HepG2 (cell line): ENCODE results near the gene GSK3B. TPM values are rescaled to one million over a fixed set of nuclear protein-coding genes. Genes with fewer than 3 reads are reported as not detected.

Source experiments
- ATAC-seq: fragments of 200-7000 bp; cut with Tn5 transposase; 3 replicates; pipeline ENCODE4 v1.9.1; 2020; ENCODE audit warnings: mild to moderate bottlenecking, moderate library complexity
- BruUV-seq: library from RNA; stranded (reverse); fragments of 400-500 nt; replicated peaks from 2 replicates; lab custom pipeline; 2021; lab: Mats Ljungman, UMichigan
- CTCF ChIA-PET: fragments of 300-600 bp; formaldehyde crosslinking; extraction: SDS; loops from one replicate; lab custom pipeline; 2021; ENCODE audit warnings: low total read pairs, inconsistent platforms, low intra/inter-chr PET ratio; lab: Yijun Ruan, JAX
- POLR2A ChIA-PET: fragments of 350-600 bp; sonication (Branson Sonifier 250); formaldehyde crosslinking; loops from one replicate; lab custom pipeline; 2020; ENCODE audit warnings: antibody characterized with exemption, inconsistent platforms; lab: Yijun Ruan, JAX
- DNase-seq: peaks from one replicate; pipeline ENCODE4 v3.0.0-alpha.2; 2015; ENCODE audit warnings: low spot score
- FAIRE-seq: peaks from 3 replicates; lab custom pipeline; 2011; peaks lifted over from hg19 to GRCh38; lab: Jason Lieb, UNC
- H2AFZ ChIP-seq: one replicate; pipeline ENCODE4 v1.6.1; 2011; ENCODE audit warnings: low read length, inconsistent platforms
- H3K27ac ChIP-seq: fragments of 300-600 bp; 3 replicates; pipeline ENCODE4 v1.8.0; 2011; ENCODE audit warnings: mixed run types, mild to moderate bottlenecking, mixed read lengths, low read length, inconsistent platforms; ENCODE audit not compliant: insufficient read depth; ENCODE audit errors: extremely low read length
- H3K27me3 ChIP-seq, 2 experiments: fragments of 200-600 bp in 1 of 2; 2 replicates in 1 of 2; 3 replicates in 1 of 2; pipeline versions ENCODE4 v1.6.0 to v1.8.0; 2011; ENCODE audit warnings: low read length in 2 of 2, mild to moderate bottlenecking in 2 of 2, moderate library complexity in 2 of 2, inconsistent platforms in 1 of 2; ENCODE audit not compliant: insufficient read depth in 2 of 2, control insufficient read depth in 1 of 2
- H3K36me3 ChIP-seq, 2 experiments: fragments of 200-600 bp in 1 of 2; replicated peaks in 1 of 2; 2 replicates in 1 of 2; 3 replicates in 1 of 2; pipeline versions ENCODE4 v1.5.1 to v1.8.0; 2011; ENCODE audit warnings: low read length in 2 of 2, inconsistent platforms in 1 of 2; ENCODE audit not compliant: insufficient read depth in 2 of 2, control insufficient read depth in 1 of 2
- H3K4me1 ChIP-seq: 2 replicates; pipeline ENCODE4 v1.5.1; 2012; ENCODE audit warnings: low read length, inconsistent platforms; ENCODE audit not compliant: insufficient read depth
- H3K4me2 ChIP-seq: 2 replicates; pipeline ENCODE4 v1.6.0; 2011; ENCODE audit warnings: low read depth, low read length, inconsistent platforms
- H3K4me3 ChIP-seq, 3 experiments: fragments of 200-600 bp in 1 of 3; sonication (generic), shearing (Covaris generic) in 1 of 3; replicated peaks in 1 of 3; 2 replicates each; pipeline ENCODE4 v1.5.1; 2011 to 2016; ENCODE audit warnings: low read length in 3 of 3, inconsistent platforms in 2 of 3, low read depth in 2 of 3, mild to moderate bottlenecking in 2 of 3, control low read depth in 1 of 3, mixed read lengths in 1 of 3; ENCODE audit not compliant: insufficient read depth in 1 of 3
- H3K79me2 ChIP-seq: one replicate; pipeline ENCODE4 v1.6.1; 2011; ENCODE audit warnings: low read length, inconsistent platforms; ENCODE audit not compliant: insufficient read depth
- H3K9ac ChIP-seq: 2 replicates; pipeline ENCODE4 v1.6.0; 2011; ENCODE audit warnings: mild to moderate bottlenecking, low read depth, low read length, inconsistent platforms; ENCODE audit not compliant: insufficient read depth
- H3K9me3 ChIP-seq: 2 replicates; pipeline ENCODE4 v1.5.1; 2012; ENCODE audit warnings: mild to moderate bottlenecking, low read length
- H4K20me1 ChIP-seq: 2 replicates; pipeline ENCODE4 v1.6.0; 2011; ENCODE audit warnings: inconsistent platforms, mild to moderate bottlenecking, low read length, moderate library complexity; ENCODE audit not compliant: insufficient read depth
- CBX1 ChIP-seq: IDR thresholded peaks from one replicate; pipeline ENCODE4 v1.6.1; 2016; ENCODE audit warnings: antibody characterized with exemption, low read depth
- DMAP1 ChIP-seq: IDR thresholded peaks from 2 replicates; pipeline ENCODE4 v1.6.1; 2016
- ELF1 ChIP-seq: sonication (generic); formaldehyde crosslinking; IDR thresholded peaks from 2 replicates; pipeline ENCODE4 v1.4.0; 2020; ENCODE audit warnings: missing genetic modification reagents
- FOSL1 ChIP-seq: sonication (generic); formaldehyde crosslinking; IDR thresholded peaks from 2 replicates; pipeline ENCODE4 v1.9.0; 2021; ENCODE audit warnings: missing genetic modification reagents, borderline replicate concordance
- GZF1 ChIP-seq: sonication (generic); formaldehyde crosslinking; IDR thresholded peaks from 2 replicates; pipeline ENCODE4 v1.5.1; 2020; ENCODE audit warnings: mild to moderate bottlenecking, missing genetic modification reagents
- IKZF1 ChIP-seq: fragments of 450-650 bp; IDR thresholded peaks from 2 replicates; pipeline ENCODE4 v1.7.1; 2016
- JUND ChIP-seq: sonication (generic); formaldehyde crosslinking; IDR thresholded peaks from 2 replicates; pipeline ENCODE4 v1.8.0; 2022; ENCODE audit warnings: mild to moderate bottlenecking, missing genetic modification reagents
- PHF20 ChIP-seq: sonication (generic); formaldehyde crosslinking; IDR thresholded peaks from 2 replicates; pipeline ENCODE4 v1.5.0; 2020; ENCODE audit warnings: mild to moderate bottlenecking, missing genetic modification reagents
- PITX1 ChIP-seq: sonication (generic); formaldehyde crosslinking; IDR thresholded peaks from 2 replicates; pipeline ENCODE4 v1.5.1; 2020; ENCODE audit warnings: mild to moderate bottlenecking, missing genetic modification reagents
- RARA ChIP-seq: IDR thresholded peaks from 2 replicates; pipeline ENCODE4 v1.6.1; 2016; ENCODE audit warnings: missing genetic modification reagents, missing compliant biosample characterization
- SIN3B ChIP-seq: fragments of 150-350 bp; IDR thresholded peaks from 2 replicates; pipeline ENCODE4 v1.6.1; 2014; ENCODE audit warnings: low read length
- SKI ChIP-seq: fragments of 450-650 bp; IDR thresholded peaks from one replicate; pipeline ENCODE4 v1.6.1; 2018; ENCODE audit warnings: mild to moderate bottlenecking; ENCODE audit not compliant: partially characterized antibody
- SMARCC2 ChIP-seq: fragments of 450-650 bp; IDR thresholded peaks from 2 replicates; pipeline ENCODE4 v1.6.1; 2017; ENCODE audit warnings: antibody characterized with exemption, mild to moderate bottlenecking
- SNAPC4 ChIP-seq: sonication (generic); formaldehyde crosslinking; IDR thresholded peaks from 2 replicates; pipeline ENCODE4 v1.4.0; 2020; ENCODE audit warnings: mild to moderate bottlenecking, missing genetic modification reagents
- ZBTB38 ChIP-seq: sonication (generic); formaldehyde crosslinking; IDR thresholded peaks from 2 replicates; pipeline ENCODE4 v1.5.1; 2020; ENCODE audit warnings: mild to moderate bottlenecking, missing genetic modification reagents
- ZNF589 ChIP-seq: sonication (generic); formaldehyde crosslinking; conservative IDR thresholded peaks from 2 replicates; pipeline ENCODE4 v1.8.0; 2022; ENCODE audit warnings: mild to moderate bottlenecking, moderate library complexity, missing genetic modification reagents
- WGBS: methylation state at CpG from one replicate; pipeline ENCODE4 v1.1.6; 2017; ENCODE audit warnings: low lambda C conversion rate; 5-methylcytosine and 5-hydroxymethylcytosine counted together
- in situ Hi-C: cut with HindIII; loops from 2 replicates; pipeline ENCODE4 v1.10.0; 2017; ENCODE audit warnings: low pct_unique_long_range_greater_than_20kb; ENCODE audit not compliant: extremely low pct_ligation_motif_present
- intact Hi-C: fragments of 100-400 bp; cut with micrococcal nuclease; formaldehyde crosslinking; loops from one replicate; pipeline ENCODE4 v1.10.0; 2022; ENCODE audit not compliant: unreplicated experiment
- polyA plus RNA-seq, 8 experiments: library from polyadenylated mRNA; depleted of rRNA in 3 of 8; stranded (reverse) in 7 of 8; unstranded in 1 of 8; fragments of >200 nt; fragmentation: Illumina TruSeq in 4 of 8; extraction: Trizol in 4 of 8; gene quantifications; 2 replicates each; pipeline versions ENCODE4 v1.2.1 to v1.2.3, GENCODE V29; 2011 to 2016; ENCODE audit warnings: low read depth in 4 of 8, missing spikeins in 1 of 8, mixed read lengths in 1 of 8; ENCODE audit not compliant: insufficient read depth in 1 of 8
- total RNA-seq, 5 experiments: library from RNA; depleted of rRNA; stranded (reverse); fragments of >200 nt; fragmentation: Illumina TruSeq; extraction: Trizol; gene quantifications; 2 replicates each; pipeline ENCODE4 v1.2.3, GENCODE V29; 2016; ENCODE audit warnings: low read depth in 1 of 5
- TF ChIP-seq, protein P1 (sequence below): sonication (generic); formaldehyde crosslinking; IDR thresholded peaks from 2 replicates; pipeline ENCODE4 v1.4.0; 2020; ENCODE audit warnings: mild to moderate bottlenecking, missing genetic modification reagents

GSK3B gene
- total and polyA plus RNA-seq, 2 of the 13 experiments (the other 11 are each of a cell fraction or from before 2014, with no cell fraction given): 22.3 to 30.1 TPM

GRCh38 chr3:119834754-119835370 is 259.4 kb downstream of the GSK3B start (continued):
- TF ChIP-seq, protein P1, sequence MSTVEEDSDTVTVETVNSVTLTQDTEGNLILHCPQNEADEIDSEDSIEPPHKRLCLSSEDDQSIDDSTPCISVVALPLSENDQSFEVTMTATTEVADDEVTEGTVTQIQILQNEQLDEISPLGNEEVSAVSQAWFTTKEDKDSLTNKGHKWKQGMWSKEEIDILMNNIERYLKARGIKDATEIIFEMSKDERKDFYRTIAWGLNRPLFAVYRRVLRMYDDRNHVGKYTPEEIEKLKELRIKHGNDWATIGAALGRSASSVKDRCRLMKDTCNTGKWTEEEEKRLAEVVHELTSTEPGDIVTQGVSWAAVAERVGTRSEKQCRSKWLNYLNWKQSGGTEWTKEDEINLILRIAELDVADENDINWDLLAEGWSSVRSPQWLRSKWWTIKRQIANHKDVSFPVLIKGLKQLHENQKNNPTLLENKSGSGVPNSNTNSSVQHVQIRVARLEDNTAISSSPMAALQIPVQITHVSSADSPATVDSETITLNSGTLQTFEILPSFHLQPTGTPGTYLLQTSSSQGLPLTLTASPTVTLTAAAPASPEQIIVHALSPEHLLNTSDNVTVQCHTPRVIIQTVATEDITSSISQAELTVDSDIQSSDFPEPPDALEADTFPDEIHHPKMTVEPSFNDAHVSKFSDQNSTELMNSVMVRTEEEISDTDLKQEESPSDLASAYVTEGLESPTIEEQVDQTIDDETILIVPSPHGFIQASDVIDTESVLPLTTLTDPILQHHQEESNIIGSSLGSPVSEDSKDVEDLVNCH: no peak
- no peak for TF ChIP-seq SIN3B
- TF ChIP-seq SNAPC4: no peak
- TF ChIP-seq, all 625 proteins: peak for 0

GRCh38 chr3:119831941-119832371 is 262.3 kb downstream of the GSK3B start:
- in situ Hi-C loops: no loop called here
- Histone ChIP-seq H3K27ac (no peak overlapping the region), H3K4me3 (no peak overlapping the region), H2AFZ (no peak overlapping the region), H3K4me2 (no peak overlapping the region), H3K36me3 (no peaks in the 10 kb centered on the region), H3K9me3 (no peaks in the 10 kb centered on the region), H3K4me1 (peaks cover 5% of the 10 kb centered on the region), H3K79me2 (no peaks in the 10 kb centered on the region), H3K27me3 (no peaks in the 10 kb centered on the region), H3K9ac (no peak overlapping the region), H4K20me1 (no peaks in the 10 kb centered on the region)
- POLR2A ChIA-PET: interaction anchor here (0.9 kb wide), 1 partner anchor 517 kb away, joined by 3 read pairs; the partner anchor contains the start of gene LRRC58
- FAIRE-seq (no peak), ATAC-seq (no peak), DNase-seq (no peak)
- BruUV-seq: no TSS peak
- CTCF ChIA-PET: no interaction called here
- WGBS: 71% methylated on average over 1 of the region's 1 CpG
- intact Hi-C loops: no loop called here
- TF ChIP-seq DMAP1 (CRISPR knock-in tag) (no peak), ZNF589 (CRISPR knock-in tag) (no peak), PHF20 (CRISPR knock-in tag) (no peak), SMARCC2 (no peak), ZBTB38 (CRISPR knock-in tag) (no peak), SKI (no peak), FOSL1 (CRISPR knock-in tag) (no peak), PITX1 (CRISPR knock-in tag) (no peak), GZF1 (CRISPR knock-in tag) (no peak), CBX1 (no peak), JUND (CRISPR knock-in tag) (no peak), ELF1 (CRISPR knock-in tag) (no peak), IKZF1 (no peak), RARA (no peak)
